ENCODE data around the gene TTC12.

GRCh38 chr11:113289431-113290187 is 24.8 kb upstream of the TTC12 start:
- no peak for TF ChIP-seq MAX (CRISPR knock-in tag; IDR thresholded peaks at IDR 0.05)
- TF ChIP-seq DACH1 (IDR thresholded peaks at IDR 0.05; ENCODE audit: partially characterized antibody), result no peak
- TF ChIP-seq ZNF316 (IDR thresholded peaks at IDR 0.05), result no peak
- peak; percentile 89 for TF ChIP-seq SMC3 (conservative IDR thresholded peaks at IDR 0.05; ENCODE audit: insufficient read depth, low read depth, low read length)
- no peak for TF ChIP-seq NR2C2 (CRISPR knock-in tag; IDR thresholded peaks at IDR 0.05)
- no peak for TF ChIP-seq NR2C2 (tag; IDR thresholded peaks at IDR 0.05)
- TF ChIP-seq ZKSCAN8 (CRISPR knock-in tag; IDR thresholded peaks at IDR 0.05), result no peak
